NCI-H226 (cell line): ENCODE data around the gene B3GAT1.
A peak's percentile ranks its signal among the peaks of the same experiment; 100 is the strongest.

Experiments used
- DNase-seq: peaks from one replicate; pipeline ENCODE4 v3.0.0-alpha.2; 2015

Gene B3GAT1

DNA sequence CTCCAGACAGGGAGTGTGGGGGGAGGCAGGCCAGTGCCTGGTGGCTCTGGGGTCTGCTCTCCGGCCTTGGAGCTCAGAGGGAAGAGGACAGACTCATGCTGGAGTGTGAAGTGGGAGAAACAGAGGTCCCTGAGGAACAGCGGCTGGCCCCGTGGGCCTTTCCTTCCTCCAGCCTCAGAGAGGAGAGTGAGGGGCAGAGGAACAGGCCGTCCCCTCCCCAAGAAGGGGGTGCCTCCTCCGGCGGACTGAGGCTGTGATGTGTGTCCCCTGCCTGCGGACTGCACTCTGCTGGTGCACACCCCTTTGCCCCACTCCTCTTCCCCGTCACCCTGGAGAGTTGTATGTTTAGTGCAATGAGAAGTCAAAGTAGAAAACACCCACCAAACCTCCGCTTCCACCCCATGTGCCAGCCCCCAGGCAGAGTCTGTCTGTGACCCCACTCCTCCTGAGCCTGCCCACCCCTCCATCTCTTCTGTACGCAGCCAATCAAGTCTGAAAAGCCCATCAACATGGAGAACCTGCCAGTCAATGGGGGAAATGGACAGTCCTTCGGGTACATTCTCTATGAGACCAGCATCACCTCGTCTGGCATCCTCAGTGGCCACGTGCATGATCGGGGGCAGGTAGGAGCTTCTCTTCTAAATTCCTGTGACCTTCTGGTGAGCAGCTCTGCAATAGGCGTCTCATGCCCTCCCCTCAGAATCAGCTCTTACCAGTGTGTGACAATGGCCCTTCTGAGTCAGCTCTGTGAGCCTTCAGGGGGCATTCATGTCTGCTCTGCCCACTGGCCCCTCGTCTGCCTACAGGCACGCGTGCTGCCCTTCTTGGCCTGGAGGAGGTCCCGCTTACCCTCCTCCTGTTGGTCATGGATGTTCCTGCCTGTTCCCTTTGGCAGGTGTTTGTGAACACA is 41.3 kb downstream of the B3GAT1 start:
- no peak for DNase-seq

DNA sequence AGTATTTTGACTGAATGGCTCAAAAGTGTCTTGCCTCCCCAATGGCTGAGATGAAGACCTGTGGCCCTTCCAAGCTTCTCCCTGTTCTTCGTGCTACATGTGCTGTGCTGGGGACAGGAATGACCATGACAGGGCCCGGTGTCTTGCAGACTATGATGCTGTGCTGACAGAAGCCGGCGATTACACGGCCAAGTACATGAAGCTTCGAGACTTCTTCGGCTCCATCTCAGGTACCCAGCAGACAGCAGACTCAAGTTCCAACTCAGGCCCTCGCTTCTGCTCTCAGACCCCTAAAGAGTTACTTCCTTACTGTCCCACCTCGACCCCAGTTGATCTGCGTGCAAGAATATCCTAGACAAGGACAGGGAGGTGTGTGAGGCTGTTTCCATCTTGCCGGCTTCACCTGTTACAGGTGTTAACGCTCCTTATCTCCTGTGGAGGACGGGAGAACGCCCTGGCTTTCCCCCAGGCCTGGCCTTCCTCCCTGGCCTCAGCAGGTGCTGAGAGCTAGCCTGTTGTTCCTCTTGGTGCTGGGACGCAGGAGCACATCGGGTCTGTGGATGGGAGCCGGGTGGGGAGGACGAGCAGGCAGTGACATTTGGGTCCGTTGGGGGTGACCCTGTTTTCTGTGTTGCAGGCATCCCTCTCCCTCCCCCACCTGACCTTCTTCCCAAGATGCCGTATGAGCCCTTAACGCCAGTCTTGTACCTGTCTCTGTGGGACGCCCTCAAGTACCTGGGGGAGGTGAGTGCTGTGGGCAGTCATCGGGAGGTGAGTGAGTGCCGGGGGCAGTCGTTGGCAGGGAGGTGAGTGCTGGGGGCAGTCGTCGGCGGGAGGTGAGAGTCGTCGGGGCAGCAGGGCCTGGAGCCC is 42.2 kb downstream of the B3GAT1 start:
- no peak for DNase-seq

DNA sequence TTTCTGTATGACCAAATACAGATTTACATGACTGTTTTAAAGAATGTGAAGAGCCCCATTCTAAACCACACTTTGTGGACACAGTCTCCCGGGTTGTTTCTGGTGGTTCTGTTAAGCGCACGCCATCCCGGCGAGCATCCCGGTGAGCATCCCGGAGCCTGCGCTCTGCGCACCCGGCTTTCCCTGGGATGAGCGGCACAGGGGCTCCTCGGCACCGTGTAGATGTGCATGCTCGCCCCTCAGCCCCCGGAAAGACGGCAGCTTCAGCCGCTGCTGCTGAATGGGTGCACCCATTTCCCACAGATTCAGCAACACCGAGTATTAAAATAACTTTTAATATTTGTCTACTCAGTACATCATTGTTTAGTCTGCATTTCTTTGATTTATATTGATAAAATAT is 44.3 kb downstream of the B3GAT1 start:
- no peak for DNase-seq

DNA sequence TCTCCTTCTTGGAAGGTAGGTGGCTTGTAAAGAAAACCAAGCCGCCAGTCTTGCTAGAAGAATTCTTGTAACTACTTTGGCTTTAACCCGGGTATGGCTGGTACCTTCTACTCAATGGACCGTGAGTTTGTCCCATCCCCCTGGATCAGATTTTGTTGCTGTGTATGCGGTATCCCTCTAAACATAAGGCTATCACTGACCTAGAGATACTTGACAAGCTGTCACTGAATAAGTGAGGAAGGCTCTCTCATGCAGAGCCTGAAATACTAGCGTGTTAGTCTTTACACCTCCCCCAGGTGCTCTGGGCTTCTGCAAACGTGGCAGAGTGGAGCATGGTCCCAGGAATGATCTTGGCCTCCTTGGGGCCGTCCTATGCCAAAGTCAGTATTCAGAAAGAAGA is 45.8 kb downstream of the B3GAT1 start:
- no peak for DNase-seq

DNA sequence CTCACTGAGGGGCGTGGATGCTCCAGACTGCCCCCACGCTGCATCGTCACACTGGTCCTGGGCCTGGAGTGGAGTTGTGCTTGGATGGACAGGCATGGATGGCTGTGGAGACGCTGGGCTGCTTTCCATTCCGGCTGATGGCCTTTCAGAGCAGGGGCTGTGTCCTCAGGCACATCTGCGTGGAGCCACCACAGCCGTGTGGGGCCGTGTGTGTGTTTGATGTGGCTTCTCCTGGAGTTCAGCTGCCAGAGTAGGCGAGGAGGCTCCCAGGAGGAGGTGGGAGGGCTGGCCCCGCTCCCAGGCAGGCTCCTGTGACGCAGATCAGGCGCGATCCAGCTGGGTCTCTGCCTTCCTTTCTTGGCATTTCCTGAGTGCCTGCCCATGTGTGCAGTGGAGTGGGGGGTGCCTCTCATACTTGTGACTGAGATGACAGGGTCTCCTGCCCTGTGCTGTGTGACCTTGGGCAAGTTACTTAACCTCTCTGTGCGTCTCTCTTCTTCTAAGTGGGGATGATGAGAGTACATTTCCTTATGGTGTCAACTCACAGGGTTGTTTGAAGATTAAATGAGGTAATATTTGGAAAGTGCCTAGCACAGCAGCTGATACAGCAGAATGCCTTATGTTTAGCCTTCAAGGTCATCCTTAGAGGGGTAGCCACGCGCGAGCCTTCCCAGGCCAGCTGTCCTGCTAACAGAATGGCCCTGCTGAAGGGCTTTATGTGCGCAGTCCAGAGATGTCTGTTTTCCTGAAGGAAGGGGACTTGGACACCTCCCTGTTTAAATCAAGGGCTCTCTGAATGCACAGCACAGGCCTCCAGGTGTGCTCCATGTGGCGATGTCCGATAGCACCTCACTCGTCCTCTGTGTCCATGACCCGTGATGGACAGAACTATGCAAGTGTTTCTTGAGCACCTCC is 46.8 kb downstream of the B3GAT1 start:
- no peak for DNase-seq

DNA sequence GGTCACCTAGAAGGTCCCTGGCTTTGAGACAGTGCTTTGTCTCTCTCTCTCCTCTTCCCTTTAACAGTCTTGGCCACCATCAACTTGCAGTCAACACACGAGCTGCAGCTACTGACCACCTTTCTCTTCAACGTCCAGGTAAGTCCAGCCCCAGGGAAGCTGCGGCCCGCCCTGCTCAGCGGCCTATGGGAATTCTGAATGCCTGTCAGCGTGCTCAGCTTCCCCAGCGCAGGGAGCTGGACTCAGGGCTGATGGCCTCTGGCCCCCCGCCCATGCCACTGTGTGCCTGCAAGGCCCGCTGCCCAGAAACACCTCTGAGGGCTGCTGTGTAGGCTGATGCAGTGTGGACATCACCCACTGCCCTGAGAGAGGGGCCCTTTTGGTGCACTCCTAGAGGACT is 47.8 kb downstream of the B3GAT1 start:
- DNase-seq: no peak

DNA sequence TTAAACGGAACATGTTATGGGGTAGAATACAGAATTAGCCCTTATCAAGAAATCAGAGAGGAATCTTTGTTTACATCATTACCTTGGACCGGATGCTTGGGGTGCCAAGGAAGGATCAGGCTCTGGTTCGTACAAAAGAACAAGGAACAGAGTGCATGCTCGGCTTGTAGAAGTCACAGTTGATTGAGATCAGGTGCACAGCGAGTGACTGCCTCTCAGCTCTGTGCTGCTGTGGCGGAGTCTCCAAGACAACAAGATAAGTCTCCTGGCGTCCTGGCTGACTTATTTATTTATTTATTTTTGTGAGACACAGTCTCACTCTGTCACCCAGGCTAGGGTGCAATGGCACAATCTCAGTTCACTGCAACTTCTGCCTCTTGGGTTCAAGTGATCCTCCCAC is 48.5 kb downstream of the B3GAT1 start:
- no peak for DNase-seq

DNA sequence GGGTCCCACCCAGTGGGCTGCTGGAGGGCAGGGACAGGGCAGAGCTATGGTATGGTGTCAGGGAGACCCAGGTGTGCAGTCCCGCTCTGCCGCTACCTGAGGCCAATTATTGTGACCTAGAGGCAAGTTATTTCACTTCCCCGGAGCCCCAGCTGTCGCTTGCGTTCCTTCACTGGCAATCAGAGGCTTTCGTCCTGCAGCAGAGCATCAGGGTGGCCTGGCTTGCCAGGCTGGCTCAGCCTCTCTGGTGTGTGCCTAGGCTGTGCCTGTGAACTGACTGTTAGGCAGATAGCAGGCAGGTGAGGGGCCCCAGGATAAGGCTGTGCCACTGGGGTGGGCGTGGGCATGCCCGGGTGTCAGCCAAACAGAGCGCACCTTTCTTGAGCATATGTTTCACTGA is 48.9 kb downstream of the B3GAT1 start:
- no peak for DNase-seq

DNA sequence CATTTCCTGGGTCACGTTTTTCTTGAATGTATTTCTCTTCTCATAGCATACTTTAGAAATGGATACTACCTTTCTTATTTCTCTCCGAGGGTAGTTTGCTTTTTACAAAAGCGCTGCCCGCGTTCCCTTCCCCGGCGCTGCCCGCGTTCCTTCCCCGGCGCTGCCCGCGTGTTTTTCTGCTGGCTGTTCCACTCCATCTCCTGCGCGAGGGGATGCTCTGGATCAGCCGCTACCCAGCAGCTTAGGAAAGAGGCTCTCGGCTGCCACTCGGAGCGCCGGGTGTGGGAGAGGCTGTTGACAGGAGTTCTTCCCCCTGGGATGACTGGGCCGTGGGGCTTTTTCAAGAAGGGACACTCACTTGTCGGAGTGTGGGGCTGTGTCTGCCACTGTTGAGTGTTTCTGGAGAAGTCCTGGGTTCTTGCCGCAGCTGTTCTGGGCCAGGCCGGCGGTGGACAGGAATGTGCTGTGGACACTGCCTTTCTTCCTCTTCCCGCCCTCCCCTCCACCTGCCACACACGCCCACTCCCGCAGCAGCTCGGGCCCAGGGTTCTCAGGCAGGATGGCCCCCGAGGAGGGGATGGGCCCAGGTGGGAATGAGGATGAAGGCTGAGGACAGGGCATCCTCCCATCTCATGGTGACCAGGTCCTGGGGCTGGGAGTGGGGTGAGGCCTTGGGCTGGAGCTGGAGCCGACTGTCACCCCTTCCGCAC is 49.7 kb downstream of the B3GAT1 start:
- no peak for DNase-seq

DNA sequence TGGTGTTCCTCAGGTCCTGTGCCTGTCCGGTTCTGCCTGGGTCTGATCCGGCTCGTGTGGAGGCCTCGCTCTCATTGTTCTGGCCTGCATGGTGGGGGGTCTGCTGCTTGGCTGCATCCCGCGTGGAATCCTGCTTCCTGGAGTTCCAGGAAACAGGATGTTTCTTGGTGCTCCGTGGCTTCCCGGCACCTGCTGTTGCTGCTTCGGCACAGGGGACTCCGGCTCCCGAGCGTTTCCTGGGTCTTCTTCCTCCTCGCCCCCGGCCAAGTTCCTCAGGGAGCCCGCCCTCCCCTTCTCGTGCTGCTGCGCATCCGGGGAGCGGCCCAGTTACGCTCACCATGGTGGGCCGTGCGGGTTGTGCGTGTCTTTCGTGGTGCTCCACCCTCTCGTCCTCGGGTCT is 50.4 kb downstream of the B3GAT1 start:
- DNase-seq: no peak

DNA sequence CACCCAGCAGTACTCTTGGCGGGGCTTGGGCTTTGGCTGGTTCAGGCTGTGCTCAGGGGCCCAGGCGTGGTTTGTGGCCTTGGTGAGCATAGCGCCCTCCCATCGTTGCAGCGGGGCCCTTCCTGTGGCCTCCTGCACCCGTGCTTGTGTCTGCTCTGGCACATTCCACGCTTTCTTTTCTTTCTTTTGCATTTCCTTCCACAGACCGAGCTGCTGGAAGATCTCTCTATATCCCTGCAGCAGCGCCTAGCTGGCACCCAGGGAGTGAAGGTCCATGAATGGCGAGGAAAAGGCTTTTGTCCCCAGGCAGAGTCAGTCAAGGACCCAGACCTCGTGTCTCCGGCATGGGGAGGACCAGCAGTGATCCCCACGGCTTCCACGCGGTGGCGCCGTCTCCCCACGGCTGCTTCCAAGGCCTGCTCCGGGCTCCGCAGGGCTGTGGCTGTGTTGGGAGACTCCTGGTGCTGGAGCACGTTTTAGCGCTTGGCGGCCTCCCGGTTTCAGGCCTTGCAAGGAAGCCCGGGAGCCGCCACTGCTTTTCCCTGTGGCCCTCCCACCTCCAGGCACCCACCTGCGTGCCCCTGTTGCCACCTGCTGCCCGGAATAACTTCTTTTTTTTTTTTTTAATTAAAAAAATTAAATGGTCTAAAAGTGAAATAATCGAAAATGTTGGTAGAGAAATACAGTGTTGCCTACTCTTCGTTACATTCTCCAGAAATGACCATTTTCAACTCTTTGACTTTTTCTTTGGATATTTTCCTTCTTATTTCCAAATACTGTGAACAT is 51.8 kb downstream of the B3GAT1 start:
- DNase-seq: peak; percentile 48

DNA sequence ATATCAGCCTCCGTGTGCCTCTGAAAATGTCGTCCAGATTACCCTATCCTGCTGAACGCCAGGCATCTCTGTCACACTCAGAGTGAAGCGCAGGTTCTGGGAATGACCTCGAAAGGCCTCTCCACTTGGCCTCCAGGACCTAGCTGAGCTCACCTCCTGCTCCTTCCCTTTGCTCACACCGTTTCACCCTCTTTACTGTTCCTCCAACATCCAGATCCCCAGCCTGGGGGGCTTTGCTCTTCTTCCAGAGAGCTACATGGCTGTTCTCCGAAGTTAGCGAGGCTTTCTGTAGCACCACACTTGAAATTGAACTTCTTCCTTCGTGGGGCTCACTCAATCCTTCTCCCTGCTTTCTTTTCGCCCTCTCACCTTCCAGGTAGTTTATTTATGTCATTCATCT is 52.4 kb downstream of the B3GAT1 start:
- no peak for DNase-seq

DNA sequence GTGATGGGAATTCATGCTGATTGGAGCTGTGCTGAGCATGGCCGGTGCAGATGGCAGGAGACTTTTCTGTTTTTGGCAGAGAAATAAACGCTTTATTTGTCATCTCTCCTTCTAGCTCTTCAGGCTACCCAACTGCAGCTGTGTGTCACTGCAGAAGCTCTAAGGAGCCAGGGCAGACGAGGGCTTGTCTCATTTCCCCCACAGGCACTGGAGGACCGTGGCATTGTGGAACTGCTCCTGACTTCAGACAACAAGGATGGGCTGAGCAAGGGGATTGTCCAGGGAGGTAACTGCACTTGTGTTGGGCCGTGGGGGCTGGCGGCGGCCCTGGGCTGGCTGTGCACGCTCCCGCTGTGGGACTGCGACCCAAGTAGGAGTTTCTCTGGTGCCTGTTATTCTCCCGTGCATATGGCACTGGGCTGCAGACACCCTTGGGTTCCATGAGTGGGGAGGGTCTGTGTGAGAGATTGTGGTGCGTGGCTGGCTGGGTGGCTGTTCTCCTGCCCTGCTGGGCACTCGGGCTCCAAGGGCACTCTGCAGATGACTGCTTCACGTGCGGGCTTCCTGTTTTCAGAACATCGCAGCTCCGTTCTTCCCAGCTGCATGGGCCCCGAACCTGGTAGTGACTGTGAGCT is 53.1 kb downstream of the B3GAT1 start:
- DNase-seq: no peak

DNA sequence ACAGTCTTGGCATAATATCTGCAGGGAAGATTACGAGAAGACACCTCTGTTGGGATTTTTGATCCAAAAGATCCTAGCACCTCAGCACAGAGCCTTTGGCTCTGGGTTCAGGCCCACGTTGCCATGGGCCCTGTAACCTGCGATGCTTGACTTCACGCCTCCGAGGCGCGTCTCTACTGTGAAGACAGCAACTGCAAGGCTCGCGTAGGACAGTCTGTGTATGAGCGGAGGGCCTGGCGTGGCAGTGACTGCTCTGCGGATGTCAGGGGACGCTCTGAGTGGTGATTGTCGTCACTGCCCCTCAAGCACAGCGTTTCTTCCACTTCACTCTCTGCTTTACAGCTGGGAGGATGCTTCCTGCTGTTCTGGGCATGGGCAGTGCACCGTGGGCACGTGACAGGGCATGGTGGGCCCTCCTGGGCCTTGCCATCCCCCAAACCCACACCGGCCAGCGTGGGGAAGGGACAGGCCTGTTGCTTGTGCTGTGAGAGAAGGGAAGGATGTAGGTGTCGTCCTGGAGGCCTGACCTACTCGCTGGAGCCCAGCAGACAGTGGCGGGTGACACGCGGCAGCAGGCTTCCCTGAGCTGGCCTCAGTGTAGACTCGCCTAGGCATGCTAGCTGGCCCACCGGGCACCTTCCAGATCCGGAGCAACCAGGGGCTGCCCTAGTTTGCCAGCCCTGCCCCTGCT is 53.7 kb downstream of the B3GAT1 start:
- DNase-seq: no peak

DNA sequence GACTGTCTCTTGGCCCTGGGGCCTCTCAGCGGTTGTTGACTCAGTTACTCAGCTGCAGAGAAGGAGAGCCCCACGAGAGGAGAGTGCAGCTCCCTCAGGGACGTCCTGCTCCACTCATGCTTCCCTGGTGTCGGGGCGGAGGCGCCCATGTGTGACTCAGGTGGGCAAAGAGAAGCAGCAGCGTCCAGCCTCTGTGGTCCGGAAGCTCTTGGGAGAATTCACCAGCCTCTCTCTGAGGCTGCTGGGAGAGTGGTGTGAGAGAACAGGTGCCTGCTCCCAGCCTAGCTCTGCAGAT is 54.5 kb downstream of the B3GAT1 start:
- DNase-seq: no peak

DNA sequence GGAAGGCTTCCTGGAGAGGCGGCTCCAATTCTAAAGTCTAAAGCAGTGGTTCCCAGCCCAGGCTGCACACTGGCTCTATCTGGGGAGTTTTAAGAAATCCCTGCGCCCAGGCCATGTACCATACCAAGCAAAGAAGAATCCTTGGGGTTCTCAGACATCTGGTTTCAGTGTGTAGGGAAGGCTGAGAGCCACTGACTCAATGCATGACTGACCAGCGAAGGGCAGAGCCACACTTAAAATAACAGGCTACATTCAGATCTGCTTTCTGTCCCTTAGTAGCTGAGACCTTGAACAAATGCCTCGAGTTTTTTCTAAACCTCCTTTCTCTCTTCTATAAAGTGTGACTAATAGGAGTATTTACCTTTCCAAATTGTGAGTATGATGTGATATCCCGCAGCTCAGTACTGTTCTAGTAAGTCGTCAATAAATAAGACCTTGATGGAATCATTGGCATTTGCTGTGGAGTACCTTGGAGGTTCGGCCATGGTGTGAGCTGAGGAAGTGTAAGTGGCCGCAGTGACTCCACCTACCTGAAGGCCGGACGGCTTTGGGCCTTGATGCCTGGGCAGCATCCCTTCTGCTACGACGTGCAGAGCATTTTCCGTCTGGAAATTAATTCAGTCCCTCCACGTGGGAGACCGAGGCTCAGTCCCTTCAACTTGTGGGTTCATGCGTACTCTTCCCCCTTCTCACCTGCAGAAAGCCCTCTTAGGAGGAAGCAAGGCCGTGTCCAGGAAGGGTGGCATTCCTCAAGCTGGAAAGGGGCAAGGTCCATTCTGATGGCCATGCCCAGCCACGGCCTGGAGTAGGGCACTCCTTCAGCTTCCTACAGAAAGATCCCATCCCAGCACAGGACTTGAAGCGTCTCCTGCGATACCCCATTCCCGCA is 55.1 kb downstream of the B3GAT1 start:
- no peak for DNase-seq

DNA sequence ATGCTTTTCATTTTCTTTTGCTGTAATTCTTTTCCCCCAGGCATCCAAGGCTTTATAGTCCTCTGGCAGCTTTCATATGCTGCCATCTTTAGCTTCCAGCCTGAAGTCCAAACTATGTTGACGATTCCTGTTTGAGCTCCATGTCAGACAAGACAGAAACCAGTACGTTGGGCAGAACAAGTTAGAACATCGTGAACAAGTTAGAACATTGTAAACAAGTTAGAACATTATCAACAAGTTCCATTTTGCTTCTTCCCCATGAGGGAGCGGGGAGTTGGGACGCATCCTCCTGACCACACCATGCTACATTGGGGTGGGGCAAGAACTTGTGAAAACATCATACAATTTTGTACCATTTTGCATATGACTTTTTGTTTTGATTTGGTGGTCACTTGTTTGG is 56.4 kb downstream of the B3GAT1 start:
- no peak for DNase-seq

DNA sequence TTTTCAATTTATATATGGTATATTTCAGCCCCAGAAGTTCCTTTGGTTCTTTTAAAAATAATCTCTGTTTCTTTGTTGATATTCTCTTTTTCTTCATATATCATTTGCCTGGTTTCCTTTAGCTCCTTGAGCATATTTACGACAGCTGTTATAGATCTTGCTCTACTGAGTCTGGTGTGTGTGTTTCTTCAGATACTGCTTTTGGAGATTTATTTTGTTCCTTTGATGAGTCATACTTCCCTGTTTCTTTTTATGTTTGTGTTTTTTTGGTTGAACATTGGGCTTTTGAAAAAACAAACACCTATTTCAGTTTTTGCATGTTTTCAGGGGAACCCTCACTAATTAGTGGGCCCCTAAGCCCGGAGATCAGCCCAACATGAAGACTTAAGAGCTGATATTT is 56.9 kb downstream of the B3GAT1 start:
- DNase-seq: no peak

DNA sequence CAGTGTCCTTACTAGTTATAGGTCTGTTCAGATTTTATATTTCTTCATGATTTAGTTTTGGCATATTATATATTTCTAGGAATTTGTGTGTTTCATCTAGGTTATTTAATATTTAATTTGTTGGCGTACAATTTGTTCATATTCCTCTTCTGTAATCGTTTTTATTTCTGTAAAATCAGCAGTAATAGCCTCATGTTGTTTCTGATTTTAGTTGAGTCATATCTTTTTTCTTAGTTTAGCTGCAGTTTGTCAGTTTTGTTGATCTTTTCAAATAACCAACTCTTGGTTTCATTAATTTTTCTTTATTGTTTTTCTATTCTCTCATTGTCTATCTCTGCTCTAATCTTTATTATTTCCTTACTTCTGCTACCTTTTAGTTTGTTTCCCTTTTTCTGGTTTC is 59.9 kb downstream of the B3GAT1 start:
- DNase-seq: no peak

DNA sequence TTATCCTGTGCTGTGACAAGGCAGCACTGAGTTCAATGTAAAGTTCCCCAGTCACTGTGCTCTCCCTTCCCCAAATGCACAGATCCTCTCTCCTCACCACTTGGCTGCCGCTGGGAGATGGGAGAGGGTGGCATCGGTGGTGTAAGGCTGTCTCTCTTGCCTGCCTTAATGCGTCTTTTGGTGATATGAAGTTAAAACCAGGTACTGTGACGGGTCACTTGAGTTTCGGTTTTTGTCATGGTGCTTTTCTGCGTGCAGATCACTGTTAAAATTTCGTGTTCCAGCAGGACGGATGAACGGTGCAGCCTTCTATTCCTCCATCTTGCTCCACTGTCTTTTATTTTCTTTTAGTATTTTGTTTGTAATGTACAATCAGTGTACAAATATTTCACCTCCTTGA is 61.7 kb downstream of the B3GAT1 start:
- no peak for DNase-seq
